Measurements from ENCODE around the gene DMRT3.
"Not testable (repeated sequence)": the region's sequence is repeated elsewhere in the genome, so short reads cannot be mapped to it uniquely, and the experiment has no call there.

DNA sequence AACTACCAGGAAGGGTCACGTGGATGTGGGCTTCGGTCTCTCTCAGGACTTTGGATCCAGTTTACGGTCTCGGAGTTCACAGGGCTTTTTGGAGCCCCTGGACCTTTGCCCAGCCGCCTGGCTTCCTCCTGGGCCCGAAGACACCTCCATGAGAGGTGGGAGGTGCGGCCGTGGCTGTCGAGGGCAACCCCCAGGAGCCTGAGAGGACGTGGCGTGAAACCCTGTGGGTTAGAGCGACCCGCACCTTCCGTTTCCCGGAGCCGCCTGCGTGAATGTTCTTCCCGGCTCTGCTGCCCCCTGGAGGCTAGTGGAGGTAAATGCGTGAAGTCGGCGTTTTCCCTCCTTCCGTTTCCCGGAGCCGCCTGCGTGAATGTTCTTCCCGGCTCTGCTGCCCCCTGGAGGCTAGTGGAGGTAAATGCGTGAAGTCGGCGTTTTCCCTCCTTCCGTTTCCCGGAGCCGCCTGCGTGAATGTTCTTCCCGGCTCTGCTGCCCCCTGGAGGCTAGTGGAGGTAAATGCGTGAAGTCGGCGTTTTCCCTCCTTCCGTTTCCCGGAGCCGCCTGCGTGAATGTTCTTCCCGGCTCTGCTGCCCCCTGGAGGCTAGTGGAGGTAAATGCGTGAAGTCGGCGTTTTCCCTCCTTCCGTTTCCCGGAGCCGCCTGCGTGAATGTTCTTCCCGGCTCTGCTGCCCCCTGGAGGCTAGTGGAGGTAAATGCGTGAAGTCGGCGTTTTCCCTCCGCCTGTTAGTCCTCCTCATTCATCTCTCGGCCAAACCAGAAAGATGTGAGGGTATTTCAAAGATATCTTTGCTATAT, 22.1 kb downstream of the DMRT3 start:
- TF ChIP-seq POLR2A, POLR2AphosphoS5 (IDR thresholded peaks at IDR 0.05): not testable (repeated sequence)
- TF ChIP-seq, protein P1, sequence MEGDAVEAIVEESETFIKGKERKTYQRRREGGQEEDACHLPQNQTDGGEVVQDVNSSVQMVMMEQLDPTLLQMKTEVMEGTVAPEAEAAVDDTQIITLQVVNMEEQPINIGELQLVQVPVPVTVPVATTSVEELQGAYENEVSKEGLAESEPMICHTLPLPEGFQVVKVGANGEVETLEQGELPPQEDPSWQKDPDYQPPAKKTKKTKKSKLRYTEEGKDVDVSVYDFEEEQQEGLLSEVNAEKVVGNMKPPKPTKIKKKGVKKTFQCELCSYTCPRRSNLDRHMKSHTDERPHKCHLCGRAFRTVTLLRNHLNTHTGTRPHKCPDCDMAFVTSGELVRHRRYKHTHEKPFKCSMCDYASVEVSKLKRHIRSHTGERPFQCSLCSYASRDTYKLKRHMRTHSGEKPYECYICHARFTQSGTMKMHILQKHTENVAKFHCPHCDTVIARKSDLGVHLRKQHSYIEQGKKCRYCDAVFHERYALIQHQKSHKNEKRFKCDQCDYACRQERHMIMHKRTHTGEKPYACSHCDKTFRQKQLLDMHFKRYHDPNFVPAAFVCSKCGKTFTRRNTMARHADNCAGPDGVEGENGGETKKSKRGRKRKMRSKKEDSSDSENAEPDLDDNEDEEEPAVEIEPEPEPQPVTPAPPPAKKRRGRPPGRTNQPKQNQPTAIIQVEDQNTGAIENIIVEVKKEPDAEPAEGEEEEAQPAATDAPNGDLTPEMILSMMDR (IDR thresholded peaks at IDR 0.05 in 8 of 11, conservative IDR thresholded peaks at IDR 0.05 in 3 of 11): peak in 6 of 11 experiments; percentile 16 to 55 (median 30)

Measured in spleen (tissue), 7 donors.